Measurements from ENCODE around the gene TMEM182.

- TF ChIP-seq RAD21 (IDR thresholded peaks at IDR 0.05; ENCODE audit: low read depth): no peak
- no peak for TF ChIP-seq TEAD4 (IDR thresholded peaks at IDR 0.05)
Observed at GRCh38 chr2:102749938-102750337, 11.9 kb upstream of the TMEM182 start.
